Astrocyte (in vitro differentiated cells and primary cell): ENCODE results near the gene PKNOX2. TPM values are rescaled to one million over a fixed set of nuclear protein-coding genes. Genes with fewer than 3 reads are reported as not detected.

Experiments
- DNase-seq: peaks from one replicate; pipeline ENCODE4 v3.0.0-alpha.2; 2010; ENCODE audit warnings: low read depth
- FAIRE-seq: peaks from 2 replicates; lab custom pipeline; 2011; peaks lifted over from hg19 to GRCh38; lab: Jason Lieb, UNC
- H2AFZ ChIP-seq: 2 replicates; pipeline ENCODE4 v1.6.0; 2012; ENCODE audit warnings: low read depth, low read length, inconsistent platforms
- H3K27ac ChIP-seq: 2 replicates; pipeline ENCODE4 v1.5.1; 2011; ENCODE audit warnings: low read depth, low read length, inconsistent platforms
- H3K27me3 ChIP-seq: 2 replicates; pipeline ENCODE4 v1.6.0; 2011; ENCODE audit warnings: low read length, inconsistent platforms; ENCODE audit not compliant: insufficient read depth
- H3K36me3 ChIP-seq: 2 replicates; pipeline ENCODE4 v1.5.1; 2011; ENCODE audit warnings: low read length, inconsistent platforms; ENCODE audit not compliant: insufficient read depth
- H3K4me1 ChIP-seq: 2 replicates; pipeline ENCODE4 v1.5.1; 2011; ENCODE audit warnings: low read length, inconsistent platforms; ENCODE audit not compliant: insufficient read depth
- H3K4me2 ChIP-seq: 2 replicates; pipeline ENCODE4 v1.6.0; 2012; ENCODE audit warnings: low read length, inconsistent platforms
- H3K4me3 ChIP-seq: 2 replicates; pipeline ENCODE4 v1.5.1; 2011; ENCODE audit warnings: low read depth, mild to moderate bottlenecking, low read length, inconsistent platforms; ENCODE audit not compliant: insufficient read depth
- H3K79me2 ChIP-seq: 2 replicates; pipeline ENCODE4 v1.6.0; 2012; ENCODE audit warnings: mild to moderate bottlenecking, low read length, inconsistent platforms; ENCODE audit not compliant: insufficient read depth
- H3K9ac ChIP-seq: 2 replicates; pipeline ENCODE4 v1.6.0; 2012; ENCODE audit warnings: mild to moderate bottlenecking, low read length, inconsistent platforms
- H3K9me3 ChIP-seq: 2 replicates; pipeline ENCODE4 v1.5.1; 2012; ENCODE audit warnings: low read depth, mild to moderate bottlenecking, low read length, inconsistent platforms; ENCODE audit not compliant: insufficient read depth
- H4K20me1 ChIP-seq: 2 replicates; pipeline ENCODE4 v1.6.0; 2012; ENCODE audit warnings: low read length, inconsistent platforms; ENCODE audit not compliant: insufficient read depth
- H3K27ac Mint-ChIP-seq: one replicate; pipeline ENCODE4 v1.8.0; 2021; ENCODE audit warnings: mild to moderate bottlenecking, mixed read lengths; ENCODE audit not compliant: unreplicated experiment
- H3K27me3 Mint-ChIP-seq: one replicate; pipeline ENCODE4 v1.8.0; 2021; ENCODE audit warnings: low read depth, mixed read lengths; ENCODE audit not compliant: unreplicated experiment
- H3K36me3 Mint-ChIP-seq: one replicate; pipeline ENCODE4 v1.8.0; 2021; ENCODE audit warnings: low read depth, mixed read lengths; ENCODE audit not compliant: unreplicated experiment
- H3K4me1 Mint-ChIP-seq: one replicate; pipeline ENCODE4 v1.8.0; 2021; ENCODE audit warnings: low read depth, mixed read lengths; ENCODE audit not compliant: unreplicated experiment
- H3K4me3 Mint-ChIP-seq: one replicate; pipeline ENCODE4 v1.8.0; 2021; ENCODE audit warnings: mild to moderate bottlenecking, moderate library complexity, mixed read lengths; ENCODE audit not compliant: unreplicated experiment
- H3K9me3 Mint-ChIP-seq: one replicate; pipeline ENCODE4 v1.8.0; 2021; ENCODE audit warnings: mild to moderate bottlenecking, mixed read lengths; ENCODE audit not compliant: unreplicated experiment
- CTCF ChIP-seq: IDR thresholded peaks from 2 replicates; pipeline ENCODE4 v1.5.1; 2011; ENCODE audit warnings: low read depth, mild to moderate bottlenecking, inconsistent platforms, low read length, moderate library complexity; ENCODE audit not compliant: insufficient read depth
- EZH2 ChIP-seq: IDR thresholded peaks from 2 replicates; pipeline ENCODE4 v1.6.1; 2012; ENCODE audit warnings: mild to moderate bottlenecking, low read length, inconsistent platforms; ENCODE audit not compliant: insufficient read depth
- total RNA-seq: library from RNA; stranded (reverse); gene quantifications from 2 replicates; pipeline ENCODE4 v1.2.1, GENCODE V29; 2021

The PKNOX2 gene
- total RNA-seq, 1 donor from 2014 or later: 53.4 TPM

DNA sequence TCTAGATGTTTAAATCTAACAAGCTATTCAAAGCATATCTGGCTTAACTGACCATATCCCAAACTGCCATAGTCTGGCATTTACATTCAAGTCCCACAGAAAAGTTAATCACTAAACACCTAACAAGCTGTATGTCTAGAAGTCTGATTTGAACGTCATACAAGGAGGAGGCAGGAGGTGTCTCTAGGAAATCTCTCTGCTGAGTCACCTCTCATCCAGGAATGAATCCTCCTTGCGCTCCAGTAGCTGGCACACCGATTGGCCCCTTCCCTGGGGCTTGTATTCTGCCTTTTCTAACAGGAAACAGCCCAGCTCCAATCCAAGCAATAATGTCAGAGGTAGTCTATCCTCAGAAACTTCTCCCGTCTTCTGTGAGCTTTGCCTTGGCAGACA is 299.7 kb downstream of the PKNOX2 start:
- no peaks in the 10 kb centered on the region for H3K36me3 ChIP-seq
- no peak for FAIRE-seq
- peak overlapping the region; percentile 70 for H3K27ac Mint-ChIP-seq
- H2AFZ ChIP-seq: no peak overlapping the region
- H3K4me1 ChIP-seq: no peaks in the 10 kb centered on the region
- H3K4me3 ChIP-seq: no peak overlapping the region
- H3K79me2 ChIP-seq: no peaks in the 10 kb centered on the region
- no peak overlapping the region for H3K9ac ChIP-seq
- H4K20me1 ChIP-seq: no peaks in the 10 kb centered on the region
- H3K27ac ChIP-seq: no peak overlapping the region
- H3K4me3 Mint-ChIP-seq: no peak overlapping the region
- no peaks in the 10 kb centered on the region for H3K9me3 ChIP-seq
- no peaks in the 10 kb centered on the region for H3K27me3 ChIP-seq
- peaks cover 2% of the 10 kb centered on the region for H3K36me3 Mint-ChIP-seq
- H3K27me3 Mint-ChIP-seq: peaks cover 3% of the 10 kb centered on the region
- peaks cover 20% of the 10 kb centered on the region for H3K4me1 Mint-ChIP-seq
- peak; percentile 72 for DNase-seq
- TF ChIP-seq EZH2: no peak
- TF ChIP-seq CTCF: no peak
- H3K9me3 Mint-ChIP-seq: peaks cover 1% of the 10 kb centered on the region
- H3K4me2 ChIP-seq: peak overlapping the region; percentile 4

DNA sequence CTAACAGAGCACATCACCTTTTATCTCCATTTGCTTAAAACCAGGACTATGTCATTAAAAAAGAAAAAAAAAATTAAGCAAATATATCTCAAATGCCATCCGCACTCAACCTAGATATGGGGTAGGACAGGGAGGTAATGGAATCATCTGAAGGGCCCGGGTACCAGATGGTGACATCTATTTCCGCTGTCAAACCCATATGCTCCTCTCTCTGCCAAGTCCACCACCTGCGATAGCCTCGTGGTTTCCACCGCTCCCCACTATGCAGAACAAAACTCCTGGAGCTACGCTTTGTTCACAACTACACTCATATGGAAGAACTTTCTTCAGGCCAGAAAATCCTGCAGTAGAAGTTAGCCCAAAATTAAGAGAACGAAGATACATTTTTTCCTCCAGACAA is 300.1 kb downstream of the PKNOX2 start:
- no peak for DNase-seq

More for the DNA sequence above, 300.1 kb downstream of the PKNOX2 start:
- Histone ChIP-seq H3K79me2 (no peaks in the 10 kb centered on the region), H3K36me3 (no peaks in the 10 kb centered on the region), H3K4me2 (peak overlapping the region; percentile 4), H2AFZ (no peak overlapping the region), H3K4me1 (no peaks in the 10 kb centered on the region), H3K27me3 (no peaks in the 10 kb centered on the region), H3K9ac (no peak overlapping the region), H3K4me3 (no peak overlapping the region), H4K20me1 (no peaks in the 10 kb centered on the region), H3K9me3 (no peaks in the 10 kb centered on the region), H3K27ac (no peak overlapping the region)
- Mint-ChIP-seq H3K9me3 (no peaks in the 10 kb centered on the region), H3K4me3 (no peak overlapping the region), H3K27me3 (peaks cover 3% of the 10 kb centered on the region), H3K4me1 (peaks cover 20% of the 10 kb centered on the region), H3K27ac (peak overlapping the region; percentile 70), H3K36me3 (peaks cover 2% of the 10 kb centered on the region)
- TF ChIP-seq CTCF (no peak), EZH2 (no peak)
- no peak for FAIRE-seq
